ENCODE measurements around the gene ARHGEF16.

Gene ARHGEF16

DNA sequence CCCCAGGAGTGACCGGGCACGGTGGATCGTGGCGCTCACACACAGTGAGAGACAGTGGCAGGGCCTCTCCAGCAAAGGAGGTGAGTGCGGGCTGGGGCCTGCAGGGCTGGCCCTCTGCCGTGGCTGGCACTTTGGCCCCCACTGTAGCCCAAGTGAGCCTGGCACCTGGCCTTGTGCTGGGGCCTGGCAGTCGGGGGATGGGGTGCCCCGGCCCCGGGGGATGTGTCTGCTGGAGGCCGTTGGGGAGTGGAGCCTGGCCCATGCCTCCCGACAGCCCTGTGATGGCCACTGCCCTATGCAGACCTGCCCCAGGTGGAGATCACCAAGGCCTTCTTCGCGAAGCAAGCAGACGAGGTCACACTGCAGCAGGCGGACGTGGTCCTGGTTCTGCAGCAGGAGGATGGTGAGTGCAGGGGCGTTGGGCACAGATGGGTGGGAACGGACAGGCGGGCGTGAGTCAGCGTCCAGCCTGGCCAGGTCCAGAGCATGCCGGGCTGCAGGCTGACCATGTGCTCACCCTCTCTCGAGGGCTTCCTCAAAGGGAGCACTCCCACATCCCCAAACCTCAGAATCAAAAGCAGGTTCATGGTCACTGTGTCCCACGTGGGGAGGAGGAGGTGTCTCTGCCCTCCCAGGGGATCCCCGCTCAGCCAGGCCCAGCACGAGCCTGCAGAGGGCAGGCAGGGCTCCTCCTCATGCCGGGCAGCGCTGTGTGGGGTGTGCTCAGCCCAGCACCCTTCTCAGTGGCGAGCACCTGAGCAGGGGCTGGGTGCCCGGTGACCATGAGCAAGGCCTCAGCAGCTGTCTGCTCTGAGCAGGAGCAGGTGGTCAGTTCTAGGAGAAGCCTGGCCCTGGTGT lies 25.3 kb downstream of the ARHGEF16 start:
- Histone ChIP-seq H3K4me1 (ENCODE audit: insufficient read depth, low read length) (no peaks in the 10 kb centered on the region; the same call in 1 of the 2 replicates), H3K9me3 (ENCODE audit: control insufficient read depth, insufficient read depth, low read length) (no peaks in the 10 kb centered on the region), H3K36me3 (ENCODE audit: insufficient read depth, low read length) (no peaks in the 10 kb centered on the region), H3K9ac (ENCODE audit: low read depth, low read length) (no peak overlapping the region)

DNA sequence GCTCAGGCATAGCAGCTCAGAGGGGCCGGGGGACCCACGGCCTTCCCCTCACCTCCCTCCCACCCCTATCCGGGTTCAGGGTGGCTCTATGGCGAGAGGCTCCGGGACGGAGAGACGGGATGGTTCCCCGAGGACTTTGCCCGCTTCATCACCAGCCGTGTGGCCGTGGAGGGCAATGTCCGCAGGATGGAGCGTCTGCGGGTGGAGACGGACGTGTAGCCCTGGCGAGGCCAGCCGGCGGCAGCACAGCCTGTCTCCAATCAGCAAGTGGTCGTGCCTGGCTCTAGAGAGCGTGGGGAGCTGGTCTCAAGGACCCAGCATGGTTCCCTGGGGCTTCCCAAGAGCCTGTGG lies 25.9 kb downstream of the ARHGEF16 start:
- Histone ChIP-seq H3K9me3 (ENCODE audit: control insufficient read depth, insufficient read depth, low read length) (no peaks in the 10 kb centered on the region; the same call in 1 of the 2 replicates), H3K4me1 (ENCODE audit: insufficient read depth, low read length) (no peaks in the 10 kb centered on the region; the same call in 1 of the 2 replicates), H3K9ac (ENCODE audit: low read depth, low read length) (no peak overlapping the region), H3K36me3 (ENCODE audit: insufficient read depth, low read length) (no peaks in the 10 kb centered on the region)

DNA sequence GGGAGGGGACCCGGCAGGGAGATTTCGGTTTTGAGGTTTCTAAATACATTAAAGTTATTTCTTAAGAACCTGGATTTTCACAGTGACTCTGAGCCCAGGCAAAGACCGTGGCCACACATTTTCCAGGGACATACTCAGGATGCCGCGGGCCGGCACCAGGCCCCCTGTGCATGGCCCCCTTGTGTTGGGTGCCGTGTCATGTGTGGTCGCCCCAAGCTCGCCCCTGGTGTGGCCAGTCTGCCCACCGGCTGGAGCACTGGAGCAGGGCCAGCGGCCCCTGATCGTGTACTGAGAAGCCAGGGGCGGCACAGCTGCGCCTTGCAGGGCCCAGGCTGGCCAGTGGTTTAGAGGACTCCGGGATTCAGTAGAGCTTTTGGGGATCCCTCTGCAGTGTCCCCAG lies 26.6 kb downstream of the ARHGEF16 start:
- no peaks in the 10 kb centered on the region; the same call in 1 of the 2 replicates for H3K9me3 ChIP-seq (ENCODE audit: control insufficient read depth, insufficient read depth, low read length)
- no peak overlapping the region for H3K9ac ChIP-seq (ENCODE audit: low read depth, low read length)

DNA sequence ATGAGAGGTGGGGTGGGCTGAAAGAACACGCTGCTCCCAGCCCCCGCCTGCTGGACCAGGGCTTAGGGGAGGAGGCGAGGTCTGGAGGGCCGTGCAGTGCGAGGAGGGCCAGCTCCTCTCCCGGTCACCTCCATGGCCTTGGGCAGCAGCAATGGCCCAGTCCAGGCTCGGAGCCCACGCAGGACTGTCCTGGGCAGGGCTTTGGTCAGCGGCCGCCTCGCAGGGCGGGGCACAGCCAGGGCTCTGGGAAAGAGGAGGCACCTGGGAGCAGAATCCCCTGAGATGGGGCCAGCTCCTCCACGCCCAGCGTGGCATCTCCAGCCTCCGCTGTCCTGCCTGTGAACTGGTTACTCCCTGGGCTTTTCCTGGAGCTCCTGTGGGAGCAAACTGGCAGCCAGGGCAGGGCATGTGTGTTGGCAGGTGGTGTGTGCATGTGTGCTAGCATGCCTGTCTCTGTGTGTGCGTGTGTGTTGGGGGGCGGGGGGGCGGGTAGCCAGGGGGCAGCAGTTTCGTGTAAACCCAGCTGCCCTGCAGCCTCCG lies 27.4 kb downstream of the ARHGEF16 start:
- no peaks in the 10 kb centered on the region for H3K36me3 ChIP-seq (ENCODE audit: insufficient read depth, low read length)
- H3K9ac ChIP-seq (ENCODE audit: low read depth, low read length): no peak overlapping the region
- H3K9me3 ChIP-seq (ENCODE audit: control insufficient read depth, insufficient read depth, low read length): no peaks in the 10 kb centered on the region; the same call in 1 of the 2 replicates
- no peaks in the 10 kb centered on the region; the same call in 1 of the 2 replicates for H3K4me1 ChIP-seq (ENCODE audit: insufficient read depth, low read length)

More for the DNA sequence above, 26.6 kb downstream of the ARHGEF16 start:
- H3K4me1 ChIP-seq (ENCODE audit: insufficient read depth, low read length): no peaks in the 10 kb centered on the region; the same call in 1 of the 2 replicates
- no peaks in the 10 kb centered on the region for H3K36me3 ChIP-seq (ENCODE audit: insufficient read depth, low read length)

- H3K4me1 ChIP-seq (ENCODE audit: insufficient read depth, low read length): no peaks in the 10 kb centered on the region; the same call in 1 of the 2 replicates
- H3K9me3 ChIP-seq (ENCODE audit: control insufficient read depth, insufficient read depth, low read length): peaks cover 2% of the 10 kb centered on the region
- no peaks in the 10 kb centered on the region for H3K36me3 ChIP-seq (ENCODE audit: insufficient read depth, low read length)
- H3K9ac ChIP-seq (ENCODE audit: low read depth, low read length): no peak overlapping the region
Observed at GRCh38 chr1:3482378-3482849, 27.9 kb downstream of the ARHGEF16 start.

GRCh38 chr1:3483380-3483779 lies 28.9 kb downstream of the ARHGEF16 start:
- Histone ChIP-seq H3K36me3 (ENCODE audit: insufficient read depth, low read length) (no peaks in the 10 kb centered on the region), H3K9ac (ENCODE audit: low read depth, low read length) (no peak overlapping the region), H3K9me3 (ENCODE audit: control insufficient read depth, insufficient read depth, low read length) (peaks cover 3% of the 10 kb centered on the region), H3K4me1 (ENCODE audit: insufficient read depth, low read length) (no peaks in the 10 kb centered on the region; the same call in 1 of the 2 replicates)

- no peaks in the 10 kb centered on the region; the same call in 1 of the 2 replicates for H3K4me1 ChIP-seq (ENCODE audit: insufficient read depth, low read length)
Observed at GRCh38 chr1:3483801-3484444, 29.5 kb downstream of the ARHGEF16 start.

DNA sequence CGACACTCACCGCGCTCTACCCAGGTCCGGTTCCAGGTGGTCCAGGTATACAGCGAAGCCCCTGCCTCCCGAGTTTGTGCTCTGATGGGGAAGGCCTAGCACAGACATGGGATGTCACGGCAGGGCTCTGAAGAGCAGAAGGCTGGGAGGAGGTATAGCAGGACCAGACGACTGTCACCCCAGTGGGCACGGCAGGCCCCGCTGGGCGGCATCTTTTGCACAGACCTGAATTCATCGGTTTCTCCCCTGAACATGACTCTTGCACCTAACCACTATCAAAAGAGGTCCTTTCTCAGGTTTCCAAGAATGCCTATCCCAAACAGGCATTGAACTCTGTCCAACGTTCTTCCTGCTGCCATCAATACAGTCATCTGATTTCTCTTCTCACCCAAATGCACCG lies 30.6 kb downstream of the ARHGEF16 start:
- Histone ChIP-seq H3K9ac (ENCODE audit: low read depth, low read length) (no peak overlapping the region), H3K36me3 (ENCODE audit: insufficient read depth, low read length) (no peaks in the 10 kb centered on the region), H3K9me3 (ENCODE audit: control insufficient read depth, insufficient read depth, low read length) (peaks cover 6% of the 10 kb centered on the region), H3K4me1 (ENCODE audit: insufficient read depth, low read length) (no peaks in the 10 kb centered on the region; the same call in 1 of the 2 replicates)

More at GRCh38 chr1:3483801-3484444, 29.5 kb downstream of the ARHGEF16 start:
- Histone ChIP-seq H3K9me3 (ENCODE audit: control insufficient read depth, insufficient read depth, low read length) (peaks cover 6% of the 10 kb centered on the region), H3K36me3 (ENCODE audit: insufficient read depth, low read length) (no peaks in the 10 kb centered on the region), H3K9ac (ENCODE audit: low read depth, low read length) (no peak overlapping the region)

DNA sequence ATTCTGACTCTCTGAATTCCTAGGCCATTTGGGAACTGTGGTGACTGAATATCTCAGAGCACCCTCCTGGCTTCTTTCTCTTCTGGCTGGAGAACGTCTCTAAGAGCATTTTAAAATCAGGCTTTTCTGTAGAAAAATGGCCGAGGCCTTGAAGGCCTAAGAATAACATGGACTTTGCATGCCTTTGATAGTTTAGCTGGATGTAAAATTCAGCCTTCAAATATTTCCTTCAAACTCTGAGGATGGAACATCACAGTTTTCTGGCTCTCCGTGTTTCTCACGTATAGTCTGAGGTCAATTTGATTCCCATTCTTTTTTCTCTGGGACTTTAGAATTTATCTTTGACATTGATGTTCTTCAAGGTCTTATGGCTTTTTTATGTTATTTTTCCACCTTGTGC lies 34.0 kb downstream of the ARHGEF16 start:
- Histone ChIP-seq H3K4me1 (ENCODE audit: insufficient read depth, low read length) (no peaks in the 10 kb centered on the region), H3K9ac (ENCODE audit: low read depth, low read length) (no peak overlapping the region), H3K36me3 (ENCODE audit: insufficient read depth, low read length) (no peaks in the 10 kb centered on the region), H3K9me3 (ENCODE audit: control insufficient read depth, insufficient read depth, low read length) (peaks cover 6% of the 10 kb centered on the region)

DNA sequence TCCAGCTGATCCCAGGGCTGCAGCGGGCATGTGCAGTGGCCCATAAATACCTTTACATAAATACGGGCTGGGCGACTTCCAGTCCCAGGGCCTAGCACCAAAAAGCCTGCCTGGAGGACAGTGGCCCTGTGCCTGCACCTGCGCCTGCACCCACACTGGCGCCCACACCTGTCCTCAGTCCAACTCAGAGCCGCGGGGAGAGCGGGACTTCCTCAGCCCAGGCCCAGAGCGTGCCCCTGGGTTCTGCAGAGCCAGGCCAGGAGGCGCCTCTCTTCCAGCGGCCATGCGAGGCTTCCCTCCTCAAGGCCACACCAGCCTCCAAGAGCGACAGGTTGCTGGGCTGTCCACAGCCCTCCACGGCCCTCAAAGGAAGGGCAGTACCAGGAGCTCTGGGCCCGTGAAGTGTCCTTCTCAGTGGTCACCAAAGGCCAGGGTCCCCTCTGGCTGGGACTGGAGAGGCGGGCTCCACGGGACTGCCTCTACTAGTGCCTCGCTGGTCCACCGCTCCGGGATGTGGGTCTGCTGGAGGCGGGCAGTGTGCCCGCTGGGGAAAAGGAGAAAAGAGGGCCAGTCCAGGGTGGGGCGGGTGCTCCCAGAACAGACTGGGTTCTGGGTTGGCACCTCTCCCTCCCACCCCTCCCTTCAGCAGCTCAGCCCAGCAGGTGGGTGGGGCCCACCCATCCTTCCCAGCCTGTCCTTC lies 35.7 kb downstream of the ARHGEF16 start:
- Histone ChIP-seq H3K36me3 (ENCODE audit: insufficient read depth, low read length) (no peaks in the 10 kb centered on the region), H3K9ac (ENCODE audit: low read depth, low read length) (no peak overlapping the region), H3K9me3 (ENCODE audit: control insufficient read depth, insufficient read depth, low read length) (peaks cover 6% of the 10 kb centered on the region; the same call in 1 of the 2 replicates), H3K4me1 (ENCODE audit: insufficient read depth, low read length) (no peaks in the 10 kb centered on the region)

DNA sequence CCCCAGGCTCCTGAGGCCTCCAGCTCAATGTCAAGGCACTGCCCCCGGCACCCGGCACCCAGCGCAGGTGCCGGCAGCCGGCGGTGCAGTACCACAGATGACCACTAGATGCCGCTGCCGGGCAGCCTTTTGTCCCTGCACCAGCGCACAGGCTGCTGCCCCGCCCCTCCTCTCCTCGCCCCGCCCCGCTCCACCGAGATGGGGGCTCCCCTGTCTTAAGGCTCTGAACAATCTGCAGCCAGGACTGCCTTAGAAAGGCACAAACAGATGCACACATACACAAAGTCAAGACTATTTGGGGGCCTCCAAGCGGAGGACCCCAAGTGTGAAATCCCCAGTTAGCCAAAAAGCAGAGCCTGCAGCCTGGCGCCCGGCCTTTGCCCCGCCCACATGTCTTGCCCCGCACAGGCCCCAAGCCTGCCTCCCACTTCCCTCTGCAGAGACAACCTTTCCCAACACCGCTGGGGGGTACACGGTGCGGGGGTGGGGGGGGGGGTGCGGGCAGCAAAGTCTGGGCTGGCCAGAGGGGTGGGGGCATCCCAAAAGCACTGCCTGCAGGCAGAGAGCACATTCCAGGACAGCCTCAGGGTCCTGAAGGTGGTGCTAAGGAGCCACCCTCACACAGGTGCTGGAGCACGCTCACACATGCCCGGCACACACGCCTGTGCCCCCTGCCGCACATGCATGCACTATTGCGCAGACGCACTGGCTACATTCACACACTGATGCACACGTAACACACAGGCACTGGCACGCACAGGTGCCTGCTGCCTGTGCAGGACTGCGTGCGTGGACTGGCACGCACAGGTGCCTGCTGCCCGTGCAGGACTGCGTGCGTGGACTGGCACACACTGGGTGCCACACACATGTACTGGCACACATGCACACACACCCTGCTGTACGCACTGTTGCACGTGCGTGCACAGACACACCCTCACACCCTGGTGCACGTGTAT lies 37.1 kb downstream of the ARHGEF16 start:
- no peaks in the 10 kb centered on the region for H3K36me3 ChIP-seq (ENCODE audit: insufficient read depth, low read length)
- H3K4me1 ChIP-seq (ENCODE audit: insufficient read depth, low read length): no peaks in the 10 kb centered on the region
- no peak overlapping the region for H3K9ac ChIP-seq (ENCODE audit: low read depth, low read length)
- peaks cover 6% of the 10 kb centered on the region; the same call in 1 of the 2 replicates for H3K9me3 ChIP-seq (ENCODE audit: control insufficient read depth, insufficient read depth, low read length)

DNA sequence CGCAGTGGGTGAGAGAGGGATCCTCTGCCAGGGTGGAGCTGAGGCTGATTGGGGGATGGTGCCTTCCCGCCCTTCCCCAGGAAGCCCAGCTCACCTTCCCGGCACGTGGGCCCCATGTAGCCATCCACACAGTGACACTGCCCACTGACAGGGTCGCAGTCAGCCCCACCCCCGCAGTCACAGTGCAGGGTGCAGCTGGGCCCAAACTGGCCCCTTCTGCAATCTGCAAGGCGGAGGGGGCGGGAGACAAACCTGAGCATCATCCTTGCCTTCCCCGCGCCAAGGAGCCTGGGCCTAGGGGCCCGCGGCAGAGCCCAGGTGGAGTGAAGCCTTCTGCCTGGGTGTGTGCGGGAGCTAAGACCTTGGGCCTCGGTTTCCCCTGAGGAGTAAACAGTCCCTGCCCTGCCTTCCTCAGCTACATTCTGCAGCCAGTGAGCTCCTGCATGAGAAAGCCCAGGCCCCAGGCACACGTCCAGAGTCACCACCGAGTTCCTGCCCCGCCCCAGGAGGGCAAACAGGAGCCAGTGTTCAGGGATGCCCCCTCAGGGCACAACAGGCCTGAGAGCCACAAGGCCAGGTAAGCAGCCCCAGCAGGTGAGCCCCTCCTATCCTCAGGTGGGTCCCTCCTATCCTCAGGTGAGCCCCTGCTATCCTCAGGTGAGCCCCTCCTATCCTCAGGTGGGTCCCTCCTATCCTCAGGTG lies 38.2 kb downstream of the ARHGEF16 start:
- Histone ChIP-seq H3K9ac (ENCODE audit: low read depth, low read length) (no peak overlapping the region), H3K36me3 (ENCODE audit: insufficient read depth, low read length) (no peaks in the 10 kb centered on the region), H3K4me1 (ENCODE audit: insufficient read depth, low read length) (no peaks in the 10 kb centered on the region), H3K9me3 (ENCODE audit: control insufficient read depth, insufficient read depth, low read length) (peaks cover 4% of the 10 kb centered on the region; the same call in 1 of the 2 replicates)
